Activated T-helper 2 cell treated with anti-CD3 and anti-CD28 coated beads, Interferon-gamma antibody, Interleukin-2, Interleukin-4, amounts not matched to agents 10 μg/mL and 5 μg/mL and 100 μg/mL, durations not matched to agents 14 hours and 24 hours and 36 hours (primary cell): ENCODE measurements around the gene COA5. TPM values are rescaled to one million over a fixed set of nuclear protein-coding genes. Genes with fewer than 3 reads are reported as not detected.
A peak's percentile ranks its signal among the peaks of the same experiment; 100 is the strongest.
"Not testable (repeated sequence)": the region's sequence is repeated elsewhere in the genome, so short reads cannot be mapped to it uniquely, and the experiment has no call there.

Source experiments
- DNase-seq: peaks from one replicate; pipeline ENCODE4 v3.0.0; 2021; ENCODE audit warnings: low spot score
- H3K27ac Mint-ChIP-seq: one replicate; pipeline ENCODE4 v1.8.0; 2021; ENCODE audit warnings: mixed read lengths
- H3K27me3 Mint-ChIP-seq: one replicate; pipeline ENCODE4 v1.8.0; 2021; ENCODE audit warnings: low read depth, mixed read lengths
- H3K36me3 Mint-ChIP-seq: one replicate; pipeline ENCODE4 v1.8.0; 2021; ENCODE audit warnings: low read depth, mixed read lengths
- H3K4me1 Mint-ChIP-seq: one replicate; pipeline ENCODE4 v1.8.0; 2021; ENCODE audit warnings: low read depth, mixed read lengths
- H3K4me3 Mint-ChIP-seq: one replicate; pipeline ENCODE4 v1.8.0; 2021; ENCODE audit warnings: low read depth, mild to moderate bottlenecking, moderate library complexity, mixed read lengths
- H3K9me3 Mint-ChIP-seq: one replicate; pipeline ENCODE4 v1.8.0; 2021; ENCODE audit warnings: mixed read lengths
- intact Hi-C: fragments of 100-400 bp; cut with micrococcal nuclease; formaldehyde crosslinking; loops from one replicate; pipeline ENCODE4 v1.15.1; 2023
- total RNA-seq: library from RNA; stranded (reverse); gene quantifications from 2 replicates; pipeline ENCODE4 v1.2.3, GENCODE V29; 2022

The COA5 gene
- total RNA-seq, 1 donor from 2014 or later = 23.9 TPM

GRCh38 chr2:98601532-98602132 is 6.7 kb downstream of the COA5 start:
- intact Hi-C loops = loop anchor here (2.0 kb wide), 1 partner anchor 189 kb away; no protein-coding TSS in a partner anchor
- H3K36me3 Mint-ChIP-seq = peaks cover 46% of the 10 kb centered on the region
- H3K9me3 Mint-ChIP-seq = no peaks in the 10 kb centered on the region
- no peak for DNase-seq
- no peak overlapping the region for H3K27ac Mint-ChIP-seq
- no peaks in the 10 kb centered on the region for H3K27me3 Mint-ChIP-seq
- peaks cover 22% of the 10 kb centered on the region for H3K4me1 Mint-ChIP-seq
- H3K4me3 Mint-ChIP-seq = no peak overlapping the region

- no peak for DNase-seq
- H3K27ac Mint-ChIP-seq = peak overlapping the region; percentile 12
- intact Hi-C loops = no loop called here
- peaks cover 2% of the 10 kb centered on the region for H3K9me3 Mint-ChIP-seq
- peaks cover 57% of the 10 kb centered on the region for H3K36me3 Mint-ChIP-seq
- no peak overlapping the region for H3K4me3 Mint-ChIP-seq
- peaks cover 4% of the 10 kb centered on the region for H3K4me1 Mint-ChIP-seq
- H3K27me3 Mint-ChIP-seq = no peaks in the 10 kb centered on the region
These were observed 9.4 kb downstream of the COA5 start for GRCh38 chr2:98598781-98599428.

- H3K27me3 Mint-ChIP-seq, H3K27ac Mint-ChIP-seq, H3K4me1 Mint-ChIP-seq, H3K9me3 Mint-ChIP-seq, intact Hi-C loops, DNase-seq, H3K4me3 Mint-ChIP-seq: not testable (repeated sequence)
- peaks cover 68% of the 10 kb centered on the region for H3K36me3 Mint-ChIP-seq
These were observed 13.6 kb downstream of the COA5 start for GRCh38 chr2:98594665-98595064.

- H3K36me3 Mint-ChIP-seq = peaks cover 73% of the 10 kb centered on the region
- H3K4me3 Mint-ChIP-seq = no peak overlapping the region
- no peak for DNase-seq
- H3K4me1 Mint-ChIP-seq = peaks cover 7% of the 10 kb centered on the region
- H3K9me3 Mint-ChIP-seq = peaks cover 5% of the 10 kb centered on the region
- intact Hi-C loops = no loop called here
- no peak overlapping the region for H3K27ac Mint-ChIP-seq
- H3K27me3 Mint-ChIP-seq = no peaks in the 10 kb centered on the region
These were observed 15.7 kb downstream of the COA5 start for GRCh38 chr2:98592565-98592964.

- Mint-ChIP-seq H3K9me3 (peaks cover 5% of the 10 kb centered on the region), H3K27ac (no peak overlapping the region), H3K4me3 (no peak overlapping the region), H3K27me3 (no peaks in the 10 kb centered on the region), H3K4me1 (peaks cover 12% of the 10 kb centered on the region), H3K36me3 (peaks cover 74% of the 10 kb centered on the region)
- DNase-seq = no peak
- intact Hi-C loops = no loop called here
These were observed 18.8 kb downstream of the COA5 start for GRCh38 chr2:98589489-98589888.

- intact Hi-C loops = no loop called here
- Mint-ChIP-seq H3K36me3 (peaks cover 70% of the 10 kb centered on the region), H3K9me3 (peaks cover 3% of the 10 kb centered on the region), H3K4me3 (no peak overlapping the region), H3K4me1 (peaks cover 12% of the 10 kb centered on the region), H3K27ac (no peak overlapping the region), H3K27me3 (no peaks in the 10 kb centered on the region)
- no peak for DNase-seq
These were observed 19.4 kb downstream of the COA5 start for GRCh38 chr2:98588880-98589431.

- H3K9me3 Mint-ChIP-seq = no peaks in the 10 kb centered on the region
These were observed 21.7 kb downstream of the COA5 start for GRCh38 chr2:98586551-98587140.

GRCh38 chr2:98585386-98585785 is 22.9 kb downstream of the COA5 start:
- Mint-ChIP-seq H3K4me3 (no peak overlapping the region), H3K27me3 (no peaks in the 10 kb centered on the region), H3K36me3 (peaks cover 62% of the 10 kb centered on the region), H3K9me3 (no peaks in the 10 kb centered on the region), H3K27ac (no peak overlapping the region), H3K4me1 (peaks cover 12% of the 10 kb centered on the region)
- intact Hi-C loops = no loop called here
- DNase-seq = no peak

More at GRCh38 chr2:98586551-98587140, 21.7 kb downstream of the COA5 start:
- Mint-ChIP-seq H3K27ac (no peak overlapping the region), H3K4me3 (no peak overlapping the region), H3K36me3 (peaks cover 67% of the 10 kb centered on the region), H3K4me1 (peaks cover 12% of the 10 kb centered on the region), H3K27me3 (no peaks in the 10 kb centered on the region)
- DNase-seq = no peak
- intact Hi-C loops = no loop called here

GRCh38 chr2:98583816-98584618 is 24.3 kb downstream of the COA5 start:
- Mint-ChIP-seq H3K36me3 (peaks cover 58% of the 10 kb centered on the region), H3K27me3 (no peaks in the 10 kb centered on the region), H3K9me3 (no peaks in the 10 kb centered on the region), H3K4me1 (peaks cover 8% of the 10 kb centered on the region), H3K27ac (no peak overlapping the region), H3K4me3 (no peak overlapping the region)
- intact Hi-C loops = no loop called here
- no peak for DNase-seq

- no peaks in the 10 kb centered on the region for H3K9me3 Mint-ChIP-seq
- H3K4me1 Mint-ChIP-seq = peaks cover 5% of the 10 kb centered on the region
- no peaks in the 10 kb centered on the region for H3K27me3 Mint-ChIP-seq
- H3K27ac Mint-ChIP-seq = no peak overlapping the region
- H3K4me3 Mint-ChIP-seq = no peak overlapping the region
- H3K36me3 Mint-ChIP-seq = peaks cover 56% of the 10 kb centered on the region
- intact Hi-C loops = no loop called here
- no peak for DNase-seq
These were observed 25.0 kb downstream of the COA5 start for GRCh38 chr2:98583276-98583675.

GRCh38 chr2:98582523-98582922 is 25.8 kb downstream of the COA5 start:
- Mint-ChIP-seq H3K27ac (peak overlapping the region; percentile 3), H3K4me3 (no peak overlapping the region), H3K4me1 (peaks cover 5% of the 10 kb centered on the region), H3K36me3 (peaks cover 58% of the 10 kb centered on the region), H3K27me3 (no peaks in the 10 kb centered on the region), H3K9me3 (no peaks in the 10 kb centered on the region)
- intact Hi-C loops = no loop called here
- no peak for DNase-seq

GRCh38 chr2:98580656-98581284 is 27.5 kb downstream of the COA5 start:
- intact Hi-C loops = no loop called here
- H3K9me3 Mint-ChIP-seq = no peaks in the 10 kb centered on the region
- peaks cover 59% of the 10 kb centered on the region for H3K36me3 Mint-ChIP-seq
- no peak overlapping the region for H3K4me3 Mint-ChIP-seq
- peaks cover 5% of the 10 kb centered on the region for H3K4me1 Mint-ChIP-seq
- H3K27ac Mint-ChIP-seq = no peak overlapping the region
- H3K27me3 Mint-ChIP-seq = no peaks in the 10 kb centered on the region
- no peak for DNase-seq
